ENCODE measurements around the gene BCOR. TPM values are rescaled to one million over a fixed set of nuclear protein-coding genes. Genes with fewer than 3 reads are reported as not detected.

BCOR gene
- 5.3 and 9.3 TPM in 2 replicates for total RNA-seq

GRCh38 chrX:40097504-40098263 lies at the start of gene BCOR:
BCOR (minus strand) TSS chrX:40097958; CDS start chrX:40077929, 20,029 bp downstream.

Data from cardiac ventricle fibroblast (primary cell).